Activated naive CD8-positive, alpha-beta T cell treated with anti-CD3 and anti-CD28 coated beads for 36 hours (primary cell): ENCODE measurements around the gene NR5A2. TPM values are rescaled to one million over a fixed set of nuclear protein-coding genes. Genes with fewer than 3 reads are reported as not detected.
A peak's percentile ranks its signal among the peaks of the same experiment; 100 is the strongest.

ENCODE experiments used
- DNase-seq: peaks from one replicate; pipeline ENCODE4 v3.0.0; 2021
- H3K27ac Mint-ChIP-seq: one replicate; pipeline ENCODE4 v1.8.0; 2022; ENCODE audit warnings: mild to moderate bottlenecking, moderate library complexity, mixed read lengths
- H3K27me3 Mint-ChIP-seq: one replicate; pipeline ENCODE4 v1.8.0; 2022; ENCODE audit warnings: mild to moderate bottlenecking, mixed read lengths
- H3K36me3 Mint-ChIP-seq: one replicate; pipeline ENCODE4 v1.8.0; 2021; ENCODE audit warnings: mild to moderate bottlenecking, mixed read lengths
- H3K4me1 Mint-ChIP-seq: one replicate; pipeline ENCODE4 v1.8.0; 2021; ENCODE audit warnings: mixed read lengths
- H3K4me3 Mint-ChIP-seq: one replicate; pipeline ENCODE4 v1.8.0; 2022; ENCODE audit warnings: mild to moderate bottlenecking, moderate library complexity, mixed read lengths
- H3K9me3 Mint-ChIP-seq: one replicate; pipeline ENCODE4 v1.8.0; 2022; ENCODE audit warnings: mixed read lengths
- total RNA-seq, 2 experiments: library from RNA; stranded (reverse); gene quantifications; one replicate each; pipeline ENCODE4 v1.2.3, GENCODE V29; 2021

NR5A2 gene
- under 1 TPM; 0.06 to 0.08 TPM for total RNA-seq

DNA sequence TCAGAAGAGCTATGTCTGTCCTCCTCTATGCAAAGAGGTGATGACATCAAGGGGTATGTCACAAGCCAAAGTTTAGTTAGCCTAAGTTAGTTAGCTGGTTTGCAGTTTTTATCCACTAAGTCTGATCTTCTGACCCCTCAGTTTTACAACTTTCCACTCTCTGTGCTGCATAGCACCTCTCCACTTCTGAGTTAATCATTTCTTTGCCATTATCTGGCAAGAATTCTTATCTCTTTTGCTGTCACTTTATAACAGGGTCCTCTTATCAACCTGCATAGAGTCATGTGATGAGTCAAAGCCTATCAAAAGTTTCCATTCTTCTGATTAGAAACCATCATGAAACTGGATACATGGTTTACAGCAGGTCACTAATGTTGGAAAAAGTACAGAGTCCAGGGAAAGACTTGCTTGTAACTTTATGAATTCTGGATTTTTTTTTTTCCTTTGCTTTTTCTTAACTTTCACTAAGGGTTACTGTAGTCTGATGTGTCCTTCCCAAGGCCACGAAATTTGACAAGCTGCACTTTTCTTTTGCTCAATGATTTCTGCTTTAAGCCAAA lies at the start of gene NR5A2:
TSS of gene NR5A2 (plus strand) at position 447 of the 560 bp plus-strand sequence. CDS start 138 bp downstream, outside the sequence.
- H3K9me3 Mint-ChIP-seq: no peaks in the 10 kb centered on the region
- peaks cover 7% of the 10 kb centered on the region for H3K4me1 Mint-ChIP-seq
- DNase-seq: no peak
- H3K27me3 Mint-ChIP-seq: peaks cover 69% of the 10 kb centered on the region
- no peaks in the 10 kb centered on the region for H3K36me3 Mint-ChIP-seq
- no peak within 1 kb of the TSS for H3K27ac Mint-ChIP-seq
- peak within 1 kb of the TSS; percentile 75 for H3K4me3 Mint-ChIP-seq

- H3K4me1 Mint-ChIP-seq: no peaks in the 10 kb centered on the region
- peaks cover 19% of the 10 kb centered on the region for H3K27me3 Mint-ChIP-seq
- H3K9me3 Mint-ChIP-seq: no peaks in the 10 kb centered on the region
- DNase-seq: no peak
- no peak overlapping the region for H3K4me3 Mint-ChIP-seq
- no peak overlapping the region for H3K27ac Mint-ChIP-seq
- H3K36me3 Mint-ChIP-seq: no peaks in the 10 kb centered on the region
These were observed 49.0 kb upstream of the NR5A2 start for GRCh38 chr1:199978408-199978940.

DNA sequence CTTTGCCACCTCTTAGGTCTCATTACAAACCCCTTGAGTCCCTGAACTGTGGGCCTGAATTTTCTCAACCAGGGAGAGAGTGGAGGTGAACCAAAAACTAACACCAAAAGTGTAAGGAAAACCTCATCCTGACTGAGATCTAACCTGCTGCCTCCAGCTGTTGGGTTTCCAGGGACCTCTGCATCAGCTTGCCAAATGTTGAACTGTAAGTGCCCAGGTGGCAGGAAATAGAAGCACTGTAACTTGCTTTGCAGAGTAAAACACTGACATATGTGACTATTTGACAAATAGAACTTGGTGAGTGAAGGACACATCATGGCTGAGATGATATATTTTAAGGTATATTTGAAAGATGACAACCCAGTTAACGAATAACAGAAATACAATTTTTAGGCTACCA lies 48.4 kb upstream of the NR5A2 start:
- DNase-seq: no peak
- Mint-ChIP-seq H3K9me3 (no peaks in the 10 kb centered on the region), H3K4me1 (no peaks in the 10 kb centered on the region), H3K36me3 (no peaks in the 10 kb centered on the region), H3K4me3 (no peak overlapping the region), H3K27ac (no peak overlapping the region), H3K27me3 (peaks cover 17% of the 10 kb centered on the region)

- no peaks in the 10 kb centered on the region for H3K36me3 Mint-ChIP-seq
- no peaks in the 10 kb centered on the region for H3K4me1 Mint-ChIP-seq
- no peaks in the 10 kb centered on the region for H3K9me3 Mint-ChIP-seq
- DNase-seq: no peak
- H3K4me3 Mint-ChIP-seq: no peak overlapping the region
- H3K27ac Mint-ChIP-seq: no peak overlapping the region
- H3K27me3 Mint-ChIP-seq: peaks cover 4% of the 10 kb centered on the region
These were observed 45.9 kb upstream of the NR5A2 start for GRCh38 chr1:199981584-199981983.

GRCh38 chr1:199982606-199983005 lies 44.9 kb upstream of the NR5A2 start:
- DNase-seq: no peak
- H3K27me3 Mint-ChIP-seq: peaks cover 3% of the 10 kb centered on the region
- H3K4me1 Mint-ChIP-seq: no peaks in the 10 kb centered on the region
- H3K4me3 Mint-ChIP-seq: no peak overlapping the region
- no peak overlapping the region for H3K27ac Mint-ChIP-seq
- no peaks in the 10 kb centered on the region for H3K9me3 Mint-ChIP-seq
- H3K36me3 Mint-ChIP-seq: no peaks in the 10 kb centered on the region

DNA sequence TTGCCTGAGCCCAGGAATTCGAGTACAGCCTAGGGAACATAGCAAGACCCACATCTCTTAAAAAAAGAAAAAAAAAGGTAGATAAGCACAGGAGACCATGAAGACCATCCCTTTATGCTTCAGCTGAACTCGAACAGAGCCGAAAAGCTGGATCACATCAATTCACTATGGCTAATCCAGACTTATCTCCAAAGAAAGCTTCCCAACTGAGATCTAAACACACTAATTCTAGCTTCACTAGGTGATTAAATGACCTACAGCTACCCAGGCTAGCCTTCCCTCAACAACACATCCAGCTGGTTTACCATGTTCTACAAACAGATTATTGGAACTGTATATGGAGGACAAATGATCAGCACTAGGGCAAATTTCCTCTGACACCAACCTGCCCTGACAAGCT lies 44.0 kb upstream of the NR5A2 start:
- Mint-ChIP-seq H3K4me1 (no peaks in the 10 kb centered on the region), H3K4me3 (no peak overlapping the region), H3K9me3 (no peaks in the 10 kb centered on the region), H3K36me3 (no peaks in the 10 kb centered on the region), H3K27ac (no peak overlapping the region), H3K27me3 (peaks cover 3% of the 10 kb centered on the region)
- DNase-seq: no peak

DNA sequence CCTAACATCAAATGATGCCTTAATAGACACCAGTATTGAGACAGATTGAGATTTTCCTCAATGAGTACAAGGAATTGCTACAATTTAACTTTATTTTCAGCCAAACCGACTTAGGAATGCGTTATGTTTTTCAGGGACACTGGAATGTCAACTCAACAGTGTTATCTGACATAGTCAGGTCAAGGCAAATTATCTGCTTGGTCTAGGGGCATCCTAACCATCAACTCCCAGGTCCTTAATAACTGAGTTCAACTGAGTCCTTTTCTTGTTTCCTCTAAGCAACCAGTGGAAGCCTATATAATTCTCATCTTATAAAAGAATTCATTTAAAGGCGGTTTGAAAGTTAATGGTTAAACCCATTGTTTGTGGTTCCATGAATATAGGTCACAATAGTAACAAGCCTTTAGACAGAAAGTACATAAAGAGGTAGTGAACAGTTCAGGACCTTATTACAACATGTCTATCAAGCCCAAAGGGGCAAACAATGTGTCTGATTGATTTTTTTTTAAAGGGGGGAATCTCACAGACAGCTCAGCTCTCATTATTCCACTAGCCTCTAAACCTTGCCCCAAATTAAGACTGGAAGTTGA lies 32.3 kb upstream of the NR5A2 start:
- H3K36me3 Mint-ChIP-seq: no peaks in the 10 kb centered on the region
- H3K27me3 Mint-ChIP-seq: peaks cover 3% of the 10 kb centered on the region
- no peak overlapping the region for H3K27ac Mint-ChIP-seq
- no peak overlapping the region for H3K4me3 Mint-ChIP-seq
- H3K9me3 Mint-ChIP-seq: no peaks in the 10 kb centered on the region
- DNase-seq: no peak
- no peaks in the 10 kb centered on the region for H3K4me1 Mint-ChIP-seq

GRCh38 chr1:200005165-200005564 lies 22.3 kb upstream of the NR5A2 start:
- Mint-ChIP-seq H3K36me3 (no peaks in the 10 kb centered on the region), H3K27me3 (peaks cover 8% of the 10 kb centered on the region), H3K9me3 (no peaks in the 10 kb centered on the region), H3K4me3 (no peak overlapping the region), H3K4me1 (no peaks in the 10 kb centered on the region), H3K27ac (no peak overlapping the region)
- no peak for DNase-seq

GRCh38 chr1:200006711-200007110 lies 20.8 kb upstream of the NR5A2 start:
- no peaks in the 10 kb centered on the region for H3K4me1 Mint-ChIP-seq
- H3K27me3 Mint-ChIP-seq: peaks cover 4% of the 10 kb centered on the region
- DNase-seq: no peak

DNA sequence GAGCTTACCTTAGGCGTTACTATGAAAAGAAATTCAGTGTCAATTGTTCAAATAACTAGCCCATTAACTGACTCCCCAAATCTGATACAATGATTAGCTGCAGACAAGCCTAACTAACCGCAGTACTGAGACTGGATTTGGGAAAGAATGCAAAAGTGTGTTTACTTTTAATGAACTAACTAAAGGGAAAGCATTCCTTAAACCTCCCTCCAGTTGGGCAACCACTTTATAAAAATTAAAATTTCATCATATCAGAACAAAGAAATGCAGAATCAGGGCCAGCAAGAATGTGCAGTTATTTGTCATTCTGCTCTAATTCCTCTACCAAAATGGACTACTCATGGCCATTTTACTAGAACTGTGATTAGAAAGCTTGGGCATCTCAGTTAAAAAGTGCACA lies 11.7 kb upstream of the NR5A2 start:
- H3K4me1 Mint-ChIP-seq: no peaks in the 10 kb centered on the region
- no peak for DNase-seq
- peaks cover 25% of the 10 kb centered on the region for H3K27me3 Mint-ChIP-seq
- H3K4me3 Mint-ChIP-seq: no peak overlapping the region
- H3K27ac Mint-ChIP-seq: no peak overlapping the region
- H3K36me3 Mint-ChIP-seq: no peaks in the 10 kb centered on the region
- H3K9me3 Mint-ChIP-seq: no peaks in the 10 kb centered on the region

More at GRCh38 chr1:200006711-200007110, 20.8 kb upstream of the NR5A2 start:
- no peaks in the 10 kb centered on the region for H3K9me3 Mint-ChIP-seq
- H3K36me3 Mint-ChIP-seq: no peaks in the 10 kb centered on the region
- no peak overlapping the region for H3K4me3 Mint-ChIP-seq
- no peak overlapping the region for H3K27ac Mint-ChIP-seq

GRCh38 chr1:200021577-200022238 lies 5.8 kb upstream of the NR5A2 start:
- H3K4me1 Mint-ChIP-seq: no peaks in the 10 kb centered on the region
- H3K4me3 Mint-ChIP-seq: no peak overlapping the region
- no peak overlapping the region for H3K27ac Mint-ChIP-seq
- peaks cover 38% of the 10 kb centered on the region for H3K27me3 Mint-ChIP-seq
- no peak for DNase-seq
- no peaks in the 10 kb centered on the region for H3K9me3 Mint-ChIP-seq
- no peaks in the 10 kb centered on the region for H3K36me3 Mint-ChIP-seq

DNA sequence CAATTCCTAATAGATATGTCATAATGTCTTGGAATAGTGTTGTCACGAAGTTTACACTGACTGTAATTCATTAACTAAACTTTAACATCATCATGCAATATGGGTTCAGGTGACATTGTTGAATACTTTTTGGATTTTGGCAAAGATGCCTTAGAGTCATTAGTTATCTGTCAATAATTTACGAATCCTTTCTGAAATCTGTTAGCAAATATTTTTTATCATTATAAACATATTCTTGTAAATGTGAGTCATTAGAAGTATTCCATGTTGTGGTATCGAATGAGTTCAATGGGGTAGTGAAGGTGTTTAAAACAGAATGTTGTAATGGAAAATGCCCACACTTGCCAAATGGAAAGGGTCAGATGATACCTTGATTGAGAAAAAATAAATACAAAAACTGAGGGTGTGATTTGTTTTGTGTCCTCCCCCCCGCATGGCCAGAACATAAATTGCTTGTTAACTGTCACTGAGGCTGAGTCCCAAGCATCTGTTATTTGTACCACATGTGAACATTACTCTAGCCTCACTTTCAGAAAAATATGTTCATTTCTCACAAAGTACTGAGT lies 5.2 kb upstream of the NR5A2 start:
- Mint-ChIP-seq H3K9me3 (no peaks in the 10 kb centered on the region), H3K27me3 (peaks cover 44% of the 10 kb centered on the region), H3K27ac (no peak overlapping the region), H3K36me3 (no peaks in the 10 kb centered on the region), H3K4me3 (no peak overlapping the region), H3K4me1 (no peaks in the 10 kb centered on the region)
- no peak for DNase-seq

GRCh38 chr1:200028586-200029034 lies 1.1 kb downstream of the NR5A2 start:
- Mint-ChIP-seq H3K9me3 (no peaks in the 10 kb centered on the region), H3K27me3 (peaks cover 68% of the 10 kb centered on the region), H3K4me3 (peak overlapping the region; percentile 75), H3K4me1 (peaks cover 7% of the 10 kb centered on the region), H3K36me3 (no peaks in the 10 kb centered on the region), H3K27ac (no peak overlapping the region)
- no peak for DNase-seq

DNA sequence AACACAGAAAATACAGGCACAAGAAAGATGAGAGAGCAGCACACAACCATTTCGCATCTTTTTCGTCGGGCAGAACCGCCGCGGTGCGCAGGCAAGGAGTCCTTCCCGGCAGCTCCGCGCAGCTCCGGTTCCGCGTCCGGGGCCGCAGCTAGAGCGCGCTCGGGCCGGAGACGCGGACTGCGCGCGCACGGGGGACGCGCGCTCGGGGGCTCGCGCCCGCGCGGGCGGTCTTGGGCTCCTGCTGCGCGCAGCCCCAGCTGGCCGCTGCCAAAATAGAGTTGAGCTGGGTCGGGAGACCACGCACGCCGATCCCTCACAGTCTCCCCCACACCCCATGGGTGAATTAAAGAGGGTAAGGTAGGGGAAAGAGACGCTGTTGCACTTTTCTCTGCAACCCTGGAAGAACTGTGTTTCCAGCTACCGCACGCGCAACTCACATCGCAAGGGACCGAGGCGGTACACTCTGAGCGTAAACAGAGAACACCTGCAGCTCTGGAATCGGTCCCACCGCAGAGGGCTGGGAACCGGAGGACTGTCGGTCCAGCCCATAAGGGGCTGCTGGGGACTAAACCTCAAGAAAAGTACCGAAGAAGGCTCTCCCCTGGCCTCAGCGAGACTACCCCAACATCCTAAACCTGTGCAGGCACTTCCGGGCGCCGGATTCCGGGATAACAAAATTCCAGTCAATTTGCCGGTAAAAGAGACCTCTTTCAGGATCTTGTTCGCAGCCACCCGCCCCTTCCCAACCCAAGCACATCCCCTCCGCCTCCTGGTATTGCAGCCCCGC lies 1.7 kb downstream of the NR5A2 start:
- Mint-ChIP-seq H3K27ac (no peak overlapping the region), H3K4me1 (peaks cover 7% of the 10 kb centered on the region), H3K27me3 (peaks cover 65% of the 10 kb centered on the region), H3K9me3 (no peaks in the 10 kb centered on the region), H3K36me3 (no peaks in the 10 kb centered on the region), H3K4me3 (peak overlapping the region; percentile 75)
- DNase-seq: peak; percentile 37

GRCh38 chr1:200029822-200030152 lies 2.3 kb downstream of the NR5A2 start:
- DNase-seq: no peak
- H3K4me1 Mint-ChIP-seq: peaks cover 7% of the 10 kb centered on the region
- H3K27me3 Mint-ChIP-seq: peaks cover 60% of the 10 kb centered on the region
- H3K36me3 Mint-ChIP-seq: no peaks in the 10 kb centered on the region
- no peak overlapping the region for H3K4me3 Mint-ChIP-seq
- H3K9me3 Mint-ChIP-seq: no peaks in the 10 kb centered on the region
- H3K27ac Mint-ChIP-seq: no peak overlapping the region
